HG02798 (cell line): Measurements from ENCODE around the gene P2RY6.

Experiments
- ATAC-seq: cut with Tn5 transposase; IDR thresholded peaks from one replicate; pipeline ENCODE4 v1.9.1; 2021; ENCODE audit warnings: mild to moderate bottlenecking; ENCODE audit not compliant: unreplicated experiment, poor library complexity

The P2RY6 gene

GRCh38 chr11:73274722-73275380, 2.7 kb downstream of the P2RY6 start:
- no peak for ATAC-seq

DNA sequence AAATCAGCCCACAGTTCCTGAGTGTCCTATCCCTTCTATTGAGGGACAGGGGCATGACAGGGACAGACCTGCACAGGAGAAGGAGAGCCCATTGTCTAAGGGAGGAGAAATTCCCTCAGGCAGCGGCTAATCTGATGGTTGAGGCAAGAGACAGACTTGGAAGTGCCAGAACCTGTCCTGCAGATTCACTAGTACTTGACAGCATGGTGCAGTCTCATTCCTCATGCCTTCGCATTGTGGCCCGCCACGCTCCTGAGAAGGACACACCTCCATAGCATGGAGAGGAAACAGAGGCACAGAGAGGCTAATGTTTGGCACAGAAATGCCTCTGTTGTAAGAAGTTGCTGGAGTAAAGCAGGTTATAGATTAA, 3.2 kb downstream of the P2RY6 start:
- no peak for ATAC-seq

- ATAC-seq, result no peak
Observed at GRCh38 chr11:73277467-73277866, 5.3 kb downstream of the P2RY6 start.

DNA sequence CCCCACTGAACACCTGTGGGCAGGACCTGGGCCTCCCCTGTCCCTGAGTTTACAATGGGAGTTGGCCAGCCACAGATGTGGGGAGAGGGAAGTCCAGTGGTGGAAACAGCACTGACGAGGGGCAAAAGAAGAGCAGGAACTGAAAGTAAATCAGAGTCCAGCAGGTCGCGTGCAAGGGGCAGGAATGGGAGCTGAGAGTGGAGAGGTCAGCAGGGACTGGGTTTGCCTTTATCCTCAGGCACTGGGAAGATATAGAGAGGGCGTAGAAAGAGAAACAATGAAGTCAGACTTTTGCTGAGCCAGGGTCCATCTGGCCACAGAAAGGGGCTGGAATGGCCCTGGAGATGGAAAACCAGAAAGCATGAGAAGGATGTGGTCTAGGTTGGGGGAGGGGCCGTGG, 8.5 kb downstream of the P2RY6 start:
- ATAC-seq, result no peak

DNA sequence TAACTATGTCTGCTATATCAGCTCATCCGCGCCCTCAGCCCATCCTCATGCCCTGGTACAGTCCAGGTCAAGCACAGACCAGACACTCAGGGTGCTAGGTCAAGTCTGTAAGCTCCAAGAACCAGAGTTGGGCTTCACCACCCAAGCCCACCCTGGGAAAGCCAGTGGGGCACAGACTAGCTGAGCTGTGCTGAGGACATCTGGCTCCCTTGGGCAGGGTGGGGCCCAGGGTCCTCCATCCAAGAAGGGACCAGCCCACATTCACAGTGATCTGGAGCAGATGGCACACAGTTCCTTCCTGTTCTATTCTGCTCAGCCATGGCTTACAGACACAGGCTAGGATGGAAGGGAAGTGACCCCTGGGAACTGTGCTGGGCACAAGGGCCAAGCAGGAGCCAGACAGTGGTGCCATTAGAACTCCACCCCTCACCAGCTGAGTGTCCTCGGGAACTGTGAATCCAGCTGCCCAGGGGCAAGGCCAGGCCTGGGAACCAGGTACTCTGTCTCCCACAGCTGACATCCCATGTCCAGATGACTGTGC, 9.1 kb downstream of the P2RY6 start:
- no peak for ATAC-seq

DNA sequence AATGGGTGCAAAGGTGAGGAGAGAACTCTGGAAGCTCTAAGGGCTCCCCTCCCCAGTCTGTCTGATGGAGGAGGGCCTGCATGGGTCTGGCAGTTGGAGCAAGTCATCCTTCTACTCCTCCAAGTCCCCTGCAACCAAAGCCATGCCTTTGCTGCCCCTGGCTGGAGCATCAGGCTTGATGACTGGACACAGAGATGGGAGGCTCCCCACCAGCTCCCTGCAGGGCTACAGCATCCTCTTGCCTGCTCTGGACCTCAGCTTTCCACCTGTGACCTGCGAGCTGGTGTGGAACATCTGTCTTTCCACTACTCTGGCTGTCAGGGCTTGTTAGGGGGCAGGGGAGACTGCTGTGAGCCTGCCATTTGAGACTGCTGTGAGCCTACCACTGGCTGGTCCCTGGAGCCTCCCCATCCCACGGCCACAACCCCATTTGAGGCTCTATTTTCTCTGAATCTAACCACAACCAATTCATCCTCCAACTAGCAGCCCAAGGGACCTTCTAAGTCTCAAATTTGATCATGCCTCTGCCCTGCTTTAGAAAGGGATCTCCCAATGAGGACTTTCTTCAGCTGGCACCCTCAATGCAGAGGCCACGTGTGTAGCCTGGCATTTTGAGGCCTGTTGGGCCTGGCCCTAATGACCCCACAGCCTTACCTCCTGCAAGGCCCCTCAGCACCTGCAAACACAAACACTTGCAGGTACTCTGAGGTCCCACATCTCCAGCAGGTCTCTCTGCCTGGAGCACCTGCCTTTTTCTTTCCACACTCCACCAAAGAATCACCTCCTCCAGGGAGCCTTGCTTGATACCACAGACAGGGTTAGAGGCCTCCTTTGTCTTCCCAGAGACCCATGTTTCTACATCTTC, 9.9 kb downstream of the P2RY6 start:
- ATAC-seq, result no peak

GRCh38 chr11:73283276-73284000, 11.3 kb downstream of the P2RY6 start:
- ATAC-seq, result no peak

DNA sequence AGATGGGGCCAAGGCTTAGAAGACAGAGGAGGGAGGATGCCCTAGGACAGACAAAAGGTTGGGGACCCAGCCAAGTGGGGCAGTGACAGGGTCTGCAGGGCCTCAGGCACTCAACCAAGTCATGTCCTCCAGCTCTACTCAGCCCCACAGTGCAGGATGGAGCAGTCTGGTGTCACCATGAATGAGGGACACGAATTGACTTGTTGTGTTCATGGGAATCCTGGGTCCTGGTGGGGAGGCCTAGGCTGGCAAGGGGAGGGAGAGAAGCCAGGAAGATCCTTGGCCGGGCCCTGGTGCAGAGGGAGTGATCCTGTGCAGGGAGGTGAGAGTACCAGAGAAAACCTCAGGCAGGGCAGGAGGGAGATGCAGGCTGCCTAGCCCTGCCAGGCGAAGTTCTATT, 12.0 kb downstream of the P2RY6 start:
- ATAC-seq, result no peak

DNA sequence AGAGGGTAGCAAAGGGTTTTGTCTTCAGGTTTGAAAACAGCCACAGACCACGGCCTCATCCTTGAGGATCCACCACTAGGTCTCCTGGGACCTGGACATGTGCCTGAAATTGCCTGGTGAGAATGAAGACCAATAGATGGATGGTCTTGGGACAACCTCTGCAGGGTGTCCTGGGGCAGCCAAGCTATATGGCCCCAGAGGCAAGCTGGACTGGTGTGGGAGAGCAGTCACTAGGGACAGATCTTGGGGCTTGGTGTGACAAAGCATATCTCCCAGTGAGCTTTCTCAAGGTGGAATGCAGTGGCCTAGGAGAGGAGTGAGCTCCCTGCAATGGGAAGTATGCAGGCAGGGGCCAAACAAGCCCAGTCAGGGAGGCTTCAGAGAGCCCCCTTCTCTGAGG, 13.6 kb downstream of the P2RY6 start:
- no peak for ATAC-seq

DNA sequence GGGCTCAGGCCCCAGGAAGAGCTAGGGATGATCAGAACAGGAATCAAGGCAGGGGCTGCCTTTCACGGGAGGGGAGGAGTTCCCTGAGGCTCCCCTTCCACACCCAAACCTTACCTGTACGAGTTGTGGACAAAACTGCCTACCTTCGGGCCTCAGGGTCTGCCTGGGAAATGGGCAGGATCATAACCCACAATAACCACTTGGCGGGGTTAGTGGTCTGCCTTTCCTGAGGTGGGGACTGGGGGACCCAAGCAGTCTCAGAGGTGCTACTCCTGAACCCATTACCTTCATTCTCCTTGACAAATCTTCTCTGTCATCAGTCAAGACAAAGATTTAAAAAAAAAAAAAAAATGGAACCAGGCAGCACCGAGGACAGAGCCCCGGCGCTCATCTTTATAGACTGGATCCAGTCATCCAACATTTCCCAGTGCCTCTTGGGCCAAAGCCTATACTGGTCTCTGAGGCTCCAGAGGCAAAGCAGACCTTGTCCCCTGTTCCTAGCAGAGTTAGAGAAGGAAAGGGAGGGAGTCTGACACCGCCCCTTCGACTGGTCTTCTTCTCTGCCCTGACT, 14.2 kb downstream of the P2RY6 start:
- ATAC-seq, result no peak

DNA sequence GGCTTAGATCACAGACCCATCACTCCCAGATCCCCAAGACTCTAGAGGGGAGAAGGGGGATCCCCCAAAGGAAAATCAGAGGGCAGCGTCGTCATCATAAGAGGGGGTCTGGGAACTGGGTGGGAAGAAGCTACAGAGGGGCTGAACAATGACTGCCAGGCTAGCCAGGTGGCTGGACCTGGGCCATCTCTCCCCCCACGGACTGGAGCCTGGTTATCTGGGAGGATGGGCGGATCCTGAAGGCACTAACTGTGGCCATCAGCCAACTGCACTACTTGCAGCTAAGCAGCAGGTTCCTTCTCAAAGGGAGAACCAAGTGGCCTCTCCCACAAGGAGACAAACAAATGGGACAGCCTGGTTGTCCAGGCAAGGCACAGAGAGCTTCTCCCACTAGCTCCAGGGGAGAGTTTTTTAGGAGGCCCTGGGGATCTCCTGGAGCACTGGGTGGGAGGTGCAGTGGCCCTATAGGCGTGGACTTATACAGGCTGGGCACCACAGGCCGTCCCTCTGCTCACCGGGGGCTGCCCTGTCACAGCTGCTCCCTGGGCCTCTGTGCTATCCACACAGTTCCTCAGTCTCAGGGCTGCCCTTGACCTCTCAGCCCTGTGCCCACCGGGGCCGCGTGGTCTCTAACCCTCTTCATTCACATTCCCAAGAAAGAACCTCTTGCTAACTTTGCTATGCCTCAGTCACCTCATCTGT, 15.4 kb downstream of the P2RY6 start:
- no peak for ATAC-seq

DNA sequence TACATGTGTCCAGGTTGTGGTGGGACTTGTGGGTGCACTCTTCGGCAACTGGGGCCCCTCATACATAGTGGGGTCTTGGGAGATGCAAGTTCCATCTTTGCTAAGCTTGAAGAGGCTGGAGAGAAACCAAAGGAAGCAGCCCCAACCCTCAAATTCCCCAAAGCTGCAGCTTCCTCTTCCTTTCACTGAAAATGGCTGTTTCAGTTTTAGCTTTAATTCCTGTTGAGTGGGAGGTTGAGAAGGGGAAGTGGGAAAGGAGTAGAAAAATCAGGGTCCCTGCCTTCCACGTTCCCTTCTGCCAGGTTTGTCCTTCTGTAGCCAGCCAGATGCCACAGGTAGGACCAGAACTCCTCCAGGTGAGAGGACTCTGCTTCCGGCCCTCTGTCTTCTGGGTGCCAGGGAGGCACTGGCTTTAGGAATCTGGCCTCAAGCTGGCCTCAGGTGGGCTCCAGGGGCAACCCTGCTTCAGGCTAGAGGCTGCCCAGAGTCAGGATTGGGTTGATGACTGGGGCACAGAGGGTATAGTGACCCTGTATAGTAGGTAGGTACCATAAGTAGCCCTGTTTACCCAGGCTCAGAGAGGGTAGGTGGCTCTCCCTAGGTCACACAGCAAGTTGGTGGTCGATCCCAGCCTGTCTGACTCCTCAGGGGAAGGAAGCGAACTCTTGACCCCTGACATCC, 16.2 kb downstream of the P2RY6 start:
- ATAC-seq, result no peak

- ATAC-seq, result peak; percentile 81
Observed at GRCh38 chr11:73288873-73289707, 17.0 kb downstream of the P2RY6 start.

- no peak for ATAC-seq
Observed at GRCh38 chr11:73290536-73290935, 18.4 kb downstream of the P2RY6 start.

GRCh38 chr11:73291196-73291595, 19.1 kb downstream of the P2RY6 start:
- no peak for ATAC-seq

- ATAC-seq, result no peak
Observed at GRCh38 chr11:73291781-73292524, 19.8 kb downstream of the P2RY6 start.

- ATAC-seq, result no peak
Observed at GRCh38 chr11:73292525-73292894, 20.4 kb downstream of the P2RY6 start.

DNA sequence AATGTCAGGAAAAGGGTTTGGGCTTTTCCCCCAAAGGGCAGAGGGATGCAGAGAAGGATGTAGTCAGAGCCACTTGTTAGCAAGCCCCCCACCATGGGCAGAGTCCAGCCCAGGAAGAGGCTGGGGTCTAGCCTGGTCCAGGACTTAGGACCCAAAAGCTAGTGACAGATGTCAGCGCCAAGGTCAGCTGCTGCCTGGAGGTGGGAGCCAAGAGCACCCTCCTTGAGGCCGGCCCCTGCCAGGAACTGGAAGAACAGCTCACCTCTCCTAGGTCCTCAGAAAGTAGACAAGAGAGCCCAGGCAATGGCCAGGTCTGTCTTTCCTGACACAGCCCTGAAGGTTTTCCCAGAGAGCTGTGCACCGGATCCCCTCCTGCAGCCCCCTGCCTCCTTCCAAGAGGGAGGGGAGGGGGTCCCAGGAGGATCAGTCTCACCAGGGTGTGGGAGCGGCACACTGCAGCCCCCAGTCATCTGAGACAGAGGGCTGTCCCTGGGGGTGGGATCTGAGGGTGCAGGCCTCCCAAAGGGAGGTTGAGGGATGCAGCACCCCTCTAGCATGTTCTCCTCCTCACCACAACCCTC, 21.3 kb downstream of the P2RY6 start:
- no peak for ATAC-seq
